ENCODE data around the gene HIGD1A.

- TF ChIP-seq EZH2 (IDR thresholded peaks at IDR 0.05) (no peak), POLR2AphosphoS5 (IDR thresholded peaks at IDR 0.05; ENCODE audit: borderline replicate concordance, low read depth, low read length) (no peak)
Observed at GRCh38 chr3:42735615-42736014, 68.7 kb downstream of the HIGD1A start.

Measured in SK-N-MC (cell line).